Ovary (tissue), 9 donors: ENCODE results near the gene FRMD5. TPM values are rescaled to one million over a fixed set of nuclear protein-coding genes. Genes with fewer than 3 reads are reported as not detected.

Experiments used
- DNase-seq, 5 donors: peaks; one replicate each; pipeline ENCODE4 v3.0.0-alpha.2; 2019 to 2020
- H3K27ac ChIP-seq, 2 donors: fragments of 200-600 bp; one replicate each; pipeline versions ENCODE4 v1.5.1 to v1.8.0; 2019 to 2022
- H3K27me3 ChIP-seq: fragments of 200-600 bp; one replicate; pipeline ENCODE4 v1.8.0; 2022
- H3K36me3 ChIP-seq: fragments of 200-600 bp; sonication (generic); one replicate; pipeline ENCODE4 v1.5.1; 2019
- H3K4me1 ChIP-seq: one replicate; pipeline ENCODE4 v1.8.1; 2013; ENCODE audit warnings: mild to moderate bottlenecking, moderate library complexity; ENCODE audit not compliant: insufficient read depth
- H3K4me3 ChIP-seq: fragments of 200-600 bp; sonication (generic); one replicate; pipeline ENCODE4 v1.5.1; 2017
- H3K9me3 ChIP-seq, 2 donors: fragments of 200-600 bp in 1 of 2; sonication (generic) in 1 of 2; one replicate each; pipeline versions ENCODE4 v1.5.1 to v1.8.1; 2013 to 2019; ENCODE audit warnings: mild to moderate bottlenecking in 1 of 2, moderate library complexity in 1 of 2
- CTCF ChIP-seq, 3 donors: fragments of 450-650 bp in 2 of 3; fragments of 200-600 bp in 1 of 3; IDR thresholded peaks; one replicate each; pipeline versions ENCODE4 v1.5.1 to v1.8.0; 2016 to 2022; ENCODE audit warnings: antibody characterized with exemption in 3 of 3, mild to moderate bottlenecking in 1 of 3
- EP300 ChIP-seq: sonication (generic); formaldehyde crosslinking; IDR thresholded peaks from one replicate; pipeline ENCODE4 v1.6.1; 2017; ENCODE audit warnings: antibody characterized with exemption
- POLR2A ChIP-seq: fragments of 450-650 bp; IDR thresholded peaks from one replicate; pipeline ENCODE4 v1.6.1; 2017; ENCODE audit warnings: antibody characterized with exemption, mild to moderate bottlenecking, moderate library complexity
- WGBS, 3 donors: extraction: QIAGEN DNeasy Blood & Tissue Kit in 1 of 3; methylation state at CpG; one replicate each; pipeline versions ENCODE4 v1.1.5 to v1.1.7; 2013 to 2017; 5-methylcytosine and 5-hydroxymethylcytosine counted together
- intact Hi-C, 4 donors: fragments of 100-400 bp; cut with DNase I; formaldehyde crosslinking; loops; one replicate each; pipeline versions ENCODE4 v1.11.0 to v1.15.1; 2022 to 2023
- polyA plus RNA-seq, 2 donors: library from polyadenylated mRNA; stranded (reverse); fragments of 200-250 nt in 1 of 2; fragments of 350-450 nt in 1 of 2; fragmentation: Illumina TruSeq in 1 of 2; extraction: RNeasy Lipid Tissue Mini Kit (QIAGEN cat#74804) in 1 of 2; gene quantifications; one replicate each; pipeline ENCODE4 v1.2.3, GENCODE V29; 2013 to 2014
- total RNA-seq, 7 donors: library from RNA; depleted of rRNA in 2 of 7; stranded (reverse); fragments of >200 nt in 2 of 7; fragmentation: NEBNext Ultra II Directional in 3 of 7; extraction: Animal tissue kit (Norgen Biotek cat#: 25700) in 3 of 7; gene quantifications; one replicate each; pipeline versions ENCODE4 v1.1.0 to v1.2.4, GENCODE V29; 2016 to 2023
- donor health status: DM: no; HTN: no; CAD: no; lungs with moderate emphysema.
- donor health status: DM: no; HTN: no; CAD: no.
- donor health status: Bipolar disorder and iron deficiency.
- donor health status: DM: yes; HTN: yes; CAD: no.
- donor health status: DM: no; HTN: no; CAD: no.
- donor health status: DM: yes; HTN: yes; CAD: no.

FRMD5 gene
- total and polyA plus RNA-seq, 9 donors: 0.12 to 2.2 (median 0.32) TPM

GRCh38 chr15:44159492-44159891, 35.6 kb downstream of the FRMD5 start:
- Histone ChIP-seq H3K4me1 (no peaks in the 10 kb centered on the region), H3K9me3 (no peaks in the 10 kb centered on the region), H3K4me3 (no peak overlapping the region), H3K27ac (no peak overlapping the region), H3K27me3 (no peaks in the 10 kb centered on the region), H3K36me3 (no peaks in the 10 kb centered on the region)
- intact Hi-C loops: no loop called here
- no peak for TF ChIP-seq POLR2A
- DNase-seq: no peak

DNA sequence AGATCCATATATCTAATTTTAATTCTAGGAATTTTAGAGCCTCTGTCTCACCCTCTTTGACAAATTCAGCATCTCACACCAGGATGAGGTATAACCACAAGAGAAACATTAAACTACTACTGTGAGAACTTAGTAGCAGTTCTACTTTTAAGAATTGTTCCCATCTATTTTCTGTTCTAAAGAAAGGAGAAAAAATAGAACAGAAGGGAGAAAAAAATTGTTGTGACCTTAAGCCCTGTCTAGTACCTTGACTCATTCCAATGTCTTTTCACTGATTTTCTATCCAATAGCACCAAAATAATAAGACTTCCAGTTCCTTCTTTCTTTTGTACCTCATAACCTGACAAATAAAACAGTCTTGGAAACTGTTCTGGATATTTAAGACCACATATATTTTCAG, 37.0 kb downstream of the FRMD5 start:
- TF ChIP-seq POLR2A (no peak), CTCF (IDR thresholded peaks at IDR 0.05) (no peak), EP300 (no peak)
- no peak overlapping the region for H3K4me3 ChIP-seq
- DNase-seq: no peak
- no peaks in the 10 kb centered on the region for H3K4me1 ChIP-seq
- H3K27ac ChIP-seq: no peak overlapping the region
- H3K27me3 ChIP-seq: no peaks in the 10 kb centered on the region
- H3K36me3 ChIP-seq: no peaks in the 10 kb centered on the region
- H3K9me3 ChIP-seq: no peaks in the 10 kb centered on the region
- intact Hi-C loops: no loop called here

GRCh38 chr15:44157679-44158078, 37.4 kb downstream of the FRMD5 start:
- no peaks in the 10 kb centered on the region for H3K4me1 ChIP-seq
- intact Hi-C loops: no loop called here
- TF ChIP-seq EP300 (no peak), POLR2A (no peak), CTCF (IDR thresholded peaks at IDR 0.05) (no peak)
- H3K27me3 ChIP-seq: no peaks in the 10 kb centered on the region
- H3K36me3 ChIP-seq: no peaks in the 10 kb centered on the region
- no peak overlapping the region for H3K4me3 ChIP-seq
- no peaks in the 10 kb centered on the region for H3K9me3 ChIP-seq
- DNase-seq: no peak
- WGBS, 3 donors: 59 to 77% (median 69%) methylated on average over 1 of the region's 1 CpG
- H3K27ac ChIP-seq: no peak overlapping the region

- Histone ChIP-seq H3K27me3 (no peaks in the 10 kb centered on the region), H3K9me3 (no peaks in the 10 kb centered on the region), H3K4me1 (no peaks in the 10 kb centered on the region), H3K27ac (no peak overlapping the region), H3K4me3 (no peak overlapping the region), H3K36me3 (no peaks in the 10 kb centered on the region)
- no peak for TF ChIP-seq EP300
- no peak for TF ChIP-seq POLR2A
- TF ChIP-seq CTCF (IDR thresholded peaks at IDR 0.05): no peak
- no peak for DNase-seq
- WGBS, 3 donors: 94 to 96% (median 95%) methylated on average over 4 of the region's 4 CpGs
- intact Hi-C loops: no loop called here
These were observed 41.7 kb downstream of the FRMD5 start for GRCh38 chr15:44153352-44153751.

- Histone ChIP-seq H3K36me3 (no peaks in the 10 kb centered on the region), H3K27me3 (no peaks in the 10 kb centered on the region), H3K27ac (no peak overlapping the region), H3K4me3 (no peak overlapping the region), H3K4me1 (no peaks in the 10 kb centered on the region), H3K9me3 (no peaks in the 10 kb centered on the region)
- WGBS, 3 donors: 42 to 96% (median 92%) methylated on average over 1 of the region's 1 CpG
- DNase-seq: no peak
- intact Hi-C loops: no loop called here
- TF ChIP-seq EP300: no peak
- no peak for TF ChIP-seq POLR2A
- no peak for TF ChIP-seq CTCF (IDR thresholded peaks at IDR 0.05)
These were observed 45.8 kb downstream of the FRMD5 start for GRCh38 chr15:44149224-44149623.
